ENCODE measurements around the gene FBXL19. TPM values are rescaled to one million over a fixed set of nuclear protein-coding genes. Genes with fewer than 3 reads are reported as not detected.
A peak's percentile ranks its signal among the peaks of the same experiment; 100 is the strongest.

The FBXL19 gene
- polyA plus RNA-seq, 3 donors: 0.14 to 7.6 TPM; not detected in 1

DNA sequence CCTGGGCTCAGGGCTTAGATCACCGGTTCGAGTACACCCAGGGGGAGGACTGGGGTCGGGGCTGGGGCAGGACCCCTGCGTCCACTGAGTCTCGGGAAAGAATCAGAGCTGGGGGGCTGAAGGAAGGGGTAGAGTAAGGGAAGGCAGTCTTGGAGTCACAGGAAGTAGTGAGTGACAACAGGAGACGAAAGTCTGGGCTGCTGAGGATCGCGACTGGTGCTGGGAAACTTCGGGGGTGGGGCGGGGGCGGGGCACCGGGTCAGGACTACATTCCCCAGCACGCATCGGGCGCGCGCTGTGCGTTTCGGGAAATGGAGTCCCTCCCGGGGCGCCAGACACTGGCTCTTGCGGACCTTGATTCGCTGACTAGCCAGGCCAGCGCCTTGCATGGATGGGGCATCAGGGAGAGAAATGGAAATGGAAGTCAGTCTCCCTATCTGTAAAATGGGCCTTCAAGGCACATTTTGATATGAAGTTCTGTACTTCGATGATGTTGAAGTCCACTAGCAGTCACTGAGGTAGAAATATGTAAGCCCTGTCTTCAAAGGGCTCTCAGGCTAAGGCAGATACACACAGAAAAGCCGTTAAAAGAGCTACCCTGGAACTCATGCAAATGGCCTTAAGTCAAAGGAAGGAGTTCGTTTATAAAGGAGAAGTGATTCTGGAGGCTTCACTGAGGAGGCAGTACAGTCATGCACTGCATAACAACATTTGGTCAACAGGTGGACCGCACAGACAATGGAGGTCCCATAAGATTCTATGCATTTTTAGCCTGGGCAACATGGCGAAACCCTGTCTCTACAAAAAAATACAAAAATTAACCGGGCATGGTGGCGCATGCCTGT, 26.3 kb upstream of the FBXL19 start:
- H3K4me2 ChIP-seq (replicated peaks; ENCODE audit: extremely low read depth, low read length, poor library complexity, severe bottlenecking): peak overlapping the region; percentile 99
- peaks cover 19% of the 10 kb centered on the region for H3K79me2 ChIP-seq (ENCODE audit: insufficient read depth, low read length)
- peak overlapping the region; percentile 80 to 96 (median 90) for H3K27ac Mint-ChIP-seq
- peak; percentile 79 to 86 (median 82) for DNase-seq
- TF ChIP-seq CTCF (IDR thresholded peaks at IDR 0.05): no peak
- peaks cover 0 to 2% (median 0%) of the 10 kb centered on the region in 7 donors for H3K9me3 Mint-ChIP-seq
- 4% methylated on average over 24 of the region's 31 CpGs for WGBS (ENCODE audit: insufficient coverage)
- H3K9ac ChIP-seq (ENCODE audit: insufficient read depth, low read length, poor library complexity, severe bottlenecking): peak overlapping the region; percentile 69
- no peaks in the 10 kb centered on the region for H3K27me3 ChIP-seq (ENCODE audit: control insufficient read depth in 2 of 2, insufficient read depth in 2 of 2, low read length in 2 of 2)
- H3K4me1 Mint-ChIP-seq: peaks cover 56% of the 10 kb centered on the region
- H3K27ac ChIP-seq (ENCODE audit: low read depth in 1 of 2, low read length in 2 of 2): peak overlapping the region; percentile 58 to 77
- no peaks in the 10 kb centered on the region for H3K36me3 ChIP-seq (replicated peaks in 1 of 2; ENCODE audit: control insufficient read depth in 1 of 2, insufficient read depth in 2 of 2, low read length in 2 of 2)
- peaks cover 0 to 5% (median 0%) of the 10 kb centered on the region in 3 donors for H3K27me3 Mint-ChIP-seq (ENCODE audit: low read depth in 3 of 3)
- peak overlapping the region; percentile 85 to 92 for H3K4me3 Mint-ChIP-seq
- no peaks in the 10 kb centered on the region for H3K9me3 ChIP-seq (replicated peaks in 1 of 2; ENCODE audit: control insufficient read depth in 1 of 2, insufficient read depth in 1 of 2, low read length in 2 of 2)
- peak overlapping the region; percentile 37 to 88 (median 50) for H3K4me3 ChIP-seq (replicated peaks in 1 of 3; ENCODE audit: low read depth in 2 of 3, low read length in 3 of 3)
- peaks cover 2% of the 10 kb centered on the region in 2 donors for H3K36me3 Mint-ChIP-seq
- H3K4me1 ChIP-seq (ENCODE audit: control insufficient read depth in 1 of 2, insufficient read depth in 2 of 2, low read length in 2 of 2): peaks cover 47 to 60% of the 10 kb centered on the region in 2 donors
- intact Hi-C loops (cut with micrococcal nuclease): loop anchor here (2.0 kb wide), 2 partner anchors 22 to 26 kb away; partner anchors contain the start of gene FBXL19 (in 2 of the 2)
- H4K20me1 ChIP-seq (ENCODE audit: insufficient read depth, low read length): no peaks in the 10 kb centered on the region
- peak overlapping the region; percentile 93 for H2AFZ ChIP-seq (ENCODE audit: insufficient read depth, low read depth, low read length, poor library complexity, severe bottlenecking)

DNA sequence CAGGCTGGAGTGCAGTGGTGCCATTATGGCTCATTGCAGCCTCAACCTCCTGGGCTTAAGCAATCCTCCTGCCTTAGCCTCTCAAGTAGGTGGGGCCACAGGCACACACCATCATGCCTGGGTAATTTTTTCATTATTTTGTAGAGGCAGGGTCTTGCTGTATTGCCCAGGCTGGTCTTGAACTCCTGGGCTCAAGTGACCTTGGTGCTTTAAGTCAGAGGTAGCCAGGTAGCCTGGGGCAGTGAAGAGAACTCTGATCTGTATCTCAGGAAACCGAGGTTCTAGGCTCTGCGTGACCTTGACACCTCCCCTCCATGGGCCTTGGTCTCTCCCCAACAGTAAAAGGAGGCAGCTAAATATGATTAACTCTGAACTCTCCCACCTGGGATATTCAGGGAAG, 23.6 kb upstream of the FBXL19 start:
- Histone ChIP-seq H3K27me3 (ENCODE audit: control insufficient read depth in 2 of 2, insufficient read depth in 2 of 2, low read length in 2 of 2) (no peaks in the 10 kb centered on the region), H3K9ac (ENCODE audit: insufficient read depth, low read length, poor library complexity, severe bottlenecking) (no peak overlapping the region), H4K20me1 (ENCODE audit: insufficient read depth, low read length) (no peaks in the 10 kb centered on the region), H3K4me3 (replicated peaks in 1 of 3; ENCODE audit: low read depth in 2 of 3, low read length in 3 of 3) (no peak overlapping the region), H3K36me3 (replicated peaks in 1 of 2; ENCODE audit: control insufficient read depth in 1 of 2, insufficient read depth in 2 of 2, low read length in 2 of 2) (no peaks in the 10 kb centered on the region), H3K9me3 (replicated peaks in 1 of 2; ENCODE audit: control insufficient read depth in 1 of 2, insufficient read depth in 1 of 2, low read length in 2 of 2) (peaks cover 0 to 7% of the 10 kb centered on the region in 2 donors), H2AFZ (ENCODE audit: insufficient read depth, low read depth, low read length, poor library complexity, severe bottlenecking) (no peak overlapping the region), H3K79me2 (ENCODE audit: insufficient read depth, low read length) (peaks cover 7% of the 10 kb centered on the region), H3K27ac (ENCODE audit: low read depth in 1 of 2, low read length in 2 of 2) (no peak overlapping the region), H3K4me1 (ENCODE audit: control insufficient read depth in 1 of 2, insufficient read depth in 2 of 2, low read length in 2 of 2) (peaks cover 52 to 62% of the 10 kb centered on the region in 2 donors), H3K4me2 (replicated peaks; ENCODE audit: extremely low read depth, low read length, poor library complexity, severe bottlenecking) (no peak overlapping the region)
- intact Hi-C loops (cut with micrococcal nuclease): loop anchor here (5.0 kb wide), 1 partner anchor 57 kb away; no protein-coding TSS in a partner anchor
- peaks cover 0 to 7% (median 0%) of the 10 kb centered on the region in 3 donors for H3K27me3 Mint-ChIP-seq (ENCODE audit: low read depth in 3 of 3)
- no peak for DNase-seq
- H3K4me1 Mint-ChIP-seq: peaks cover 62% of the 10 kb centered on the region
- H3K9me3 Mint-ChIP-seq: peaks cover 0 to 10% (median 2%) of the 10 kb centered on the region in 7 donors
- no peak overlapping the region for H3K27ac Mint-ChIP-seq
- no peak for TF ChIP-seq CTCF (IDR thresholded peaks at IDR 0.05)
- 100% methylated on average over 2 of the region's 2 CpGs for WGBS (ENCODE audit: insufficient coverage)
- no peaks in the 10 kb centered on the region for H3K36me3 Mint-ChIP-seq
- no peak overlapping the region for H3K4me3 Mint-ChIP-seq
